ENCODE data around the gene ARHGDIA. TPM values are rescaled to one million over a fixed set of nuclear protein-coding genes. Genes with fewer than 3 reads are reported as not detected.

ARHGDIA gene
- total RNA-seq, 2 experiments from 2014 or later: 706 to 715 TPM

GRCh38 chr17:81914103-81914850 is 43.1 kb upstream of the ARHGDIA start:
- Mint-ChIP-seq H3K27ac (no peak overlapping the region), H3K9me3 (no peaks in the 10 kb centered on the region), H3K36me3 (ENCODE audit: low read depth) (peaks cover 52% of the 10 kb centered on the region), H3K27me3 (no peaks in the 10 kb centered on the region), H3K4me1 (ENCODE audit: low read depth) (peaks cover 30% of the 10 kb centered on the region), H3K4me3 (no peak overlapping the region)
- Histone ChIP-seq H3K27me3 (ENCODE audit: control insufficient read depth in 1 of 2, insufficient read depth in 2 of 2, low read length in 2 of 2) (no peaks in the 10 kb centered on the region), H3K27ac (ENCODE audit: low read depth in 1 of 2, low read length in 2 of 2) (no peak overlapping the region), H3K36me3 (ENCODE audit: insufficient read depth, low read length) (peaks cover 46% of the 10 kb centered on the region), H3K4me1 (ENCODE audit: insufficient read depth, low read length) (peaks cover 57% of the 10 kb centered on the region), H3K9me3 (ENCODE audit: control insufficient read depth in 1 of 2, insufficient read depth in 1 of 2, low read length in 2 of 2) (no peaks in the 10 kb centered on the region), H3K4me3 (ENCODE audit: low read length) (no peak overlapping the region)
- intact Hi-C loops (cut with DNase I, micrococcal nuclease): no loop called here
- no peak for TF ChIP-seq CTCF (IDR thresholded peaks at IDR 0.05)
- ChIA-PET POLR2A (interaction anchor here (1.2 kb wide), 1 partner anchor 13 kb away, joined by 3 read pairs; the partner anchor contains the start of gene MAFG), CTCF (no interaction called here)
- no peak for ATAC-seq (ENCODE audit: poor library complexity)
- DNase-seq: no peak

GRCh38 chr17:81913394-81914102 is 42.4 kb upstream of the ARHGDIA start:
- CTCF ChIA-PET: interaction anchor here (1.3 kb wide), 1 partner anchor 46 kb away, joined by 4 read pairs; no protein-coding TSS in a partner anchor
- peaks cover 53% of the 10 kb centered on the region for H3K36me3 Mint-ChIP-seq (ENCODE audit: low read depth)
- no peaks in the 10 kb centered on the region for H3K27me3 Mint-ChIP-seq
- no peak overlapping the region for H3K27ac Mint-ChIP-seq
- Histone ChIP-seq H3K4me1 (ENCODE audit: insufficient read depth, low read length) (peaks cover 50% of the 10 kb centered on the region), H3K27me3 (ENCODE audit: control insufficient read depth in 1 of 2, insufficient read depth in 2 of 2, low read length in 2 of 2) (no peaks in the 10 kb centered on the region), H3K36me3 (ENCODE audit: insufficient read depth, low read length) (peaks cover 46% of the 10 kb centered on the region), H3K9me3 (ENCODE audit: control insufficient read depth in 1 of 2, insufficient read depth in 1 of 2, low read length in 2 of 2) (no peaks in the 10 kb centered on the region), H3K4me3 (ENCODE audit: low read length) (no peak overlapping the region), H3K27ac (ENCODE audit: low read depth in 1 of 2, low read length in 2 of 2) (no peak overlapping the region)
- no peak for TF ChIP-seq CTCF (IDR thresholded peaks at IDR 0.05)
- no peaks in the 10 kb centered on the region for H3K9me3 Mint-ChIP-seq
- peak overlapping the region; percentile 59 for H3K4me3 Mint-ChIP-seq
- ATAC-seq (ENCODE audit: poor library complexity): no peak
- H3K4me1 Mint-ChIP-seq (ENCODE audit: low read depth): peaks cover 29% of the 10 kb centered on the region
- DNase-seq: no peak
- POLR2A ChIA-PET: interaction anchor here (1.2 kb wide), 1 partner anchor 13 kb away, joined by 3 read pairs; the partner anchor contains the start of gene MAFG
- intact Hi-C loops (cut with DNase I, micrococcal nuclease): no loop called here

- H3K27ac ChIP-seq (ENCODE audit: low read depth in 1 of 2, low read length in 2 of 2): no peak overlapping the region
- ChIA-PET POLR2A (interaction anchor here (1.2 kb wide), 1 partner anchor 14 kb away, joined by 3 read pairs; the partner anchor contains the start of gene MAFG), CTCF (interaction anchor here (1.3 kb wide), 1 partner anchor 47 kb away, joined by 4 read pairs; no protein-coding TSS in a partner anchor)
- H3K9me3 Mint-ChIP-seq: no peaks in the 10 kb centered on the region
- peaks cover 46% of the 10 kb centered on the region for H3K36me3 ChIP-seq (ENCODE audit: insufficient read depth, low read length)
- peak overlapping the region; percentile 59 for H3K4me3 Mint-ChIP-seq
- H3K4me3 ChIP-seq (ENCODE audit: low read length): no peak overlapping the region
- intact Hi-C loops (cut with DNase I, micrococcal nuclease): no loop called here
- H3K27ac Mint-ChIP-seq: no peak overlapping the region
- H3K4me1 ChIP-seq (ENCODE audit: insufficient read depth, low read length): peaks cover 45% of the 10 kb centered on the region
- no peaks in the 10 kb centered on the region for H3K27me3 Mint-ChIP-seq
- no peaks in the 10 kb centered on the region for H3K9me3 ChIP-seq (ENCODE audit: control insufficient read depth in 1 of 2, insufficient read depth in 1 of 2, low read length in 2 of 2)
- no peak for TF ChIP-seq CTCF (IDR thresholded peaks at IDR 0.05)
- ATAC-seq (ENCODE audit: poor library complexity) (no peak), DNase-seq (peak in 1 of 14 experiments; percentile 47)
- peaks cover 50% of the 10 kb centered on the region for H3K36me3 Mint-ChIP-seq (ENCODE audit: low read depth)
- H3K4me1 Mint-ChIP-seq (ENCODE audit: low read depth): peaks cover 21% of the 10 kb centered on the region
- H3K27me3 ChIP-seq (ENCODE audit: control insufficient read depth in 1 of 2, insufficient read depth in 2 of 2, low read length in 2 of 2): no peaks in the 10 kb centered on the region
Measured at GRCh38 chr17:81912441-81913309, 41.5 kb upstream of the ARHGDIA start.

Measured in CD4-positive, alpha-beta T cell (primary cell).